ENCODE data around the gene RNF121. TPM values are rescaled to one million over a fixed set of nuclear protein-coding genes. Genes with fewer than 3 reads are reported as not detected.

The RNF121 gene
- total RNA-seq, 1 donor from 2014 or later = 23.0 TPM

DNA sequence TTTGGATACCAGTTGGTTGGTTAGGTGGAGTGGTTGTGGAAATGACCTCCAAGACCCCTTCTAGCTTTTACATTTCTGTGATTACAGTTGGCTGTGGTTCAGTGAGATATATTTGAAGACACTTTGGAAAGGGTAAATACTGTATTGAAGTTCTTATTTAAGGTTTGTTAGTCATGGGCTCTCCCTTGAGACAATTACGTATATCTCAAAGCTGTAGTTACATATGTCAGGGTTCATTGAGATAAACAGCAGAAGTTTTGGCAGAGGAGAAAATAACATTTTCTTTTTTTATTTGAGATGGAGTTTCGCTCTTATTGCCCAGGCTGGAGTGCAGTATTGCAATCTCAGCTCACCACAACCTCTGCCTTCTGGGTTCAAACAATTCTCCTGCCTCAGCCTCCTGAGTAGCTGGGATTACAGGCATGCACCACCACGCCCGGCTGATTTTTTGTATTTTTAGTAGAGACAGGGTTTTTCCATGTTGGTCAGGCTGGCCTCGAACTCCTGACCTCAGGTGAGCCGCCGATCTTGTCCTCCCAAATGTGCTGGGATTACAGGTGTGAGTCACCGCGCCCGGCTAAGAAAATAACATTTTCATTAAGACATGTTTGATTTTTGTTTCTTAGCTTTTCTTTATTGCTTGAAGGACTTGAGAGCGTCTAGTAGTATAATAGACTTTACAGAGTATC, 1.9 kb downstream of the RNF121 start:
- DNase-seq (ENCODE audit: missing footprints) = no peak
- intact Hi-C loops (cut with DNase I) = loop anchor here (5.0 kb wide), 1 partner anchor 182 kb away; the partner anchor contains the start of gene ANAPC15
- no peak for ATAC-seq

DNA sequence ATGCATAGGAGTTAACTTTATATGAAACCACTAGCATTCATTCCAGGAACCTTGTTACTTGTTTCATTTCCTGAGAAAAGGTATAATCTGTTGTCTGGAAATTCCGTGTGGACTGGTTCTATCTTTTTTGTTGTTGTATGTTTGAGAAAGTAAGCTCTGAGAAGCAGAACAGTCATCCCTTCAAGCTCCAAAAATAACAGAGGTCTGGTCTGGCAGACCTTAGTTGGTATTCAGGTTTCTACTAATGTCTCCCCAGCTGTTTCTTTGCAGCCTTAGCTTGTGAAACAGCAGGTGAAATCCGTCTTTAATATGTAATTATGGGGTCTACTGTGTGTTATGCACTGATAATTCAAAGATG, 2.4 kb downstream of the RNF121 start:
- ATAC-seq (no peak), DNase-seq (ENCODE audit: missing footprints) (no peak)
- intact Hi-C loops (cut with DNase I) = loop anchor here (5.0 kb wide), 1 partner anchor 181 kb away; the partner anchor contains the start of gene ANAPC15

DNA sequence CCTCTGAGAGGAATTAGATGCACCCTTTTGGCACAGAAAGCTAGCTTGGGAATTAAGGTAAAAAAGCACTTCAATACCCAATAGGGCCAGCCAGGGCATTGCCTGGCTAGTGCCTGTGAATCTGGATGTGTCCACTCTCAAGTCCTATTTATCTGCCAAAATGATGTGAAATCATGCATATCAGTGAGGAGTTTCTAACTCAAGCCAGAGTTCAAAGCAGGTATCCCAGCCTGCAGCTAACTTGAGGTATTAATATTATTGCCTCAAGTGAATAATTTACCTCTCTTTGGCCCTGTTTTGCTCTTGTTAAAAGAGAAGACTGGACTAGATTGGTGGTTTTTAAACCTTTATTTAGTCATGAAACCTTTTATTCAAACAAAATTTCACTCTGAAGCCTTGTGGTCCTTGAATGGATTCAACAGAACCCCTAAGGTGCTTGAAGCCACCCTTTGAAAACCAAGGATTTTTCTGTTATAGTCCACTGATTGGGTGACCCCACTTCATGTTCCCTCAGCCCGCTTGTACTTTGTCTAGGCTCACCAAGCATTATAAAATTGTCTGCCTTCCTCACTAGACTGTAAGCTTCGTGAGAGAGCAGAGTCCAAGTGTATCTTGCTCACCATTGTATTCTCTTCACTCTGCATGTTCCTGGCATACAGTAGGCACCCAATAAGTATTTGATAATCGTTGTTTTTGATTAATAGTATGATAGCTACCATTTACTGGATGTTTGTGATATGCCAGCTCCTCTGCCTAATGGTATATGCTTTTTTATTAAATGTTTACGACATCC, 4.5 kb downstream of the RNF121 start:
- no peak for ATAC-seq
- DNase-seq (ENCODE audit: missing footprints) = no peak
- intact Hi-C loops (cut with DNase I) = loop anchor here (5.0 kb wide), 1 partner anchor 179 kb away; the partner anchor contains the start of gene ANAPC15

DNA sequence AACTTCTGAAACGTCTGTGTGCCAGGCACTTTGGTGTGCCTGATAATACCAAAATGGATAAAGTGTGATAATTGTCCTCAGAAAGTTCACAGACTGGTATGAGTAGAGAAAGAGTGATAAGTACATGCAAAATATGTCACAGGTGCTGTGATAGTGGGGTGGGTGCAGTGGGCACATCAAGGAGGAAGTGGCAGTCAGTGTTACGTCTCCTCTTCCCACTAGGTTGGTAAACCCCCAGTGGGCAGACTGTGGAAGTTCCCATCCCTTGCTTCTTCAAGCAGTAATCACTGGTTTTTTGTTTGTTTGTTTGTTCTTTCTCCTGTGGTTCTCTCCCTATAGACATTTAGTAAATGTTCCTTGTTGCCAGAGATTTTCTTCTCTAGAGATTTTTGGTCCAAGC, 5.4 kb downstream of the RNF121 start:
- intact Hi-C loops (cut with DNase I) = loop anchor here (5.0 kb wide), 1 partner anchor 178 kb away; the partner anchor contains the start of gene ANAPC15
- ATAC-seq = no peak
- DNase-seq (ENCODE audit: missing footprints) = no peak

DNA sequence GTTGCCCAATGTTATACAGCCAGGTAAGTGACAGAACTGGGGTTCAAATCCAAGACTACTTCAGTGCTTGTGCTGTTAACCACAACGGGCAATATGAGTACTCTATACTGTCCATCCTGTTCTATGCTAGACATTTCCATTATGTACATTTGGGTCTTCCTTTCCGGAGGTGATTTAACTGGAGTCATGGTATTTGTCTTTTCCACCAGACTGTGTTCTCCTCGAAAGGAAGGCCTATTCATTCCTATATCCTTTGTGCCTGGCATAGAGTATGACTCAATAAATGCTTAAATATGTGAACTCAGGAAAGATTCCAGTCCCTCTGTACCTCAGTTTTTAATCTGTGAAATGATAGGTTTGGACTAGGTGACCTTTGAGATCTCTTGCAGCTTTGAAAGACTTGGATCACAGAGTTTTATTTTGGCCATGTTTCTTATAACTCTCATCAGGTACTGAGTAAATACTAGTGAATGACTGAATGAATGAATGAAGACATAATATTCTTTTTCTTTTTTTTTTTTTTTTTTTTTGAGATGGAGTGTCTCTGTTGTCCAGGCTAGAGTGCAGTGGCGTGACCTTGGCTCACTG, 6.6 kb downstream of the RNF121 start:
- intact Hi-C loops (cut with DNase I) = no loop called here
- ATAC-seq = no peak
- no peak for DNase-seq (ENCODE audit: missing footprints)

DNA sequence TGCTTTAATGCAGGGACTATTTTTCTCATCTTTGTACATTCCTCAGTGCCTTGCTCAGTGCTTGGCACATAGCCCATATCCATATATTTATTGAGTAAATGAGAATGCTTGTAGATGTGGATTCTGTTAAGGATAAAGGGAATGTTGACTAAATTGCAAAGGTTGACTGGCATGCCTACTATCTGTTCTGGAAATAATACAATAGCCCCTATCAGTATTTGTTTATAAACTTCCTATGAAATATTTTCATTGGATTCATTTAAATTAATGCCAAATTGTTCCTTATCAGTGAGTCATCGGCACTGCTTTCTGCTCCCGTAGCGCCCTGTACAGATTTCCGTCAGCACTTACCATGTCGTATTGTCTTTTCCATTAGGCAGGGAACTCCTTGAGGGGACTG, 8.0 kb downstream of the RNF121 start:
- ATAC-seq = no peak
- intact Hi-C loops (cut with DNase I) = no loop called here

DNA sequence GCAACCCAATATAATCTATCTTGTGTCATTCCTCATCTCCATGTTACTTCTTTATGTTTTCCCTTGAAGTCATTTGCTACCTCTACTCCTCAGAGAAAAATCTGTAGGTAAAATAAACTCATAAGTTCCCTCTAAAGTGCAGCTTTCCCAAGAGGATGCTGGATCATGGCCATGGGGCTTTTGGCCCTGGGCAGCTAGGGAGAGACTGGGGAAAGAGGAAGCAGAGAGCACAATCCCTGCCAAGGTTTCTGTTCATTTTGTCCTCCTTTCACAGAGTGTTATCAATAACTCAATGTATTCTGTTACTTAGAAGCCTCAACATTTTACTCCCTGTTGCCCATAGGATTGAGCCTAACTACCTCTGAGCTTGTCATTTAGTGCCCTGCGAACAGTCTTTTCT, 9.0 kb downstream of the RNF121 start:
- intact Hi-C loops (cut with DNase I) = no loop called here
- ATAC-seq (peak; percentile 50), DNase-seq (ENCODE audit: missing footprints) (no peak)

More for the DNA sequence above, 8.0 kb downstream of the RNF121 start:
- no peak for DNase-seq (ENCODE audit: missing footprints)

DNA sequence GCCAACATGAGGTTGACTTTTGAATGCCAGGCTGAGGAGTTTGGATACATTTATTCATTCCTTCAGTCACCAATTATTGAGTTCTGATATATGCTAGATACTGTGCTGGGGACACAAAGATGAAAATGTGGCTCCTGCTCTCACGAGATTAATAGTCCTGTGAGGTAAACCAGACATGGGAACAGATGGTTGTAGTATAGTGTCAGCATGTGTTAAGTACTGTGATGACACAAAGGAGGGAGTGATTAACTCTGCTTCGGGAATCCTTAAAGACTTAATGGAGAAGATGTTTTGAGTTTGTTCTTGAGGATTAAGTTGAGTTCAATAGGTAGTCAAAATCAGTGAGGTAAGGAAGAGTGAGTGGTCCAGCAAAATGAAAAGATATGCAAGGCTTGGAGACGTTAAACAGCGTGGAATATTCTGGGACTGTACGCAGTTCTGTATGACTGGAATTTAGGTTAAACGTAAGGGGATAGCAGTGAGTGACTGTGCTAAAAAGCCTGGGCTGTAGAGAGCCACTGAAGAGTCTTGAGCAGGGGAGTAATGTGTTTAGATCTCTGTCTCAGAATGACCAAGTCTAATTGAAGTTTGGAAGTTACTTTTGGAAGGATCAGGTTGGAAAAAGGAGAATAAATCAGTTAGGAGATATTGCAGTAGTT, 11.8 kb downstream of the RNF121 start:
- DNase-seq (ENCODE audit: missing footprints) = no peak
- intact Hi-C loops (cut with DNase I) = no loop called here
- ATAC-seq = no peak

DNA sequence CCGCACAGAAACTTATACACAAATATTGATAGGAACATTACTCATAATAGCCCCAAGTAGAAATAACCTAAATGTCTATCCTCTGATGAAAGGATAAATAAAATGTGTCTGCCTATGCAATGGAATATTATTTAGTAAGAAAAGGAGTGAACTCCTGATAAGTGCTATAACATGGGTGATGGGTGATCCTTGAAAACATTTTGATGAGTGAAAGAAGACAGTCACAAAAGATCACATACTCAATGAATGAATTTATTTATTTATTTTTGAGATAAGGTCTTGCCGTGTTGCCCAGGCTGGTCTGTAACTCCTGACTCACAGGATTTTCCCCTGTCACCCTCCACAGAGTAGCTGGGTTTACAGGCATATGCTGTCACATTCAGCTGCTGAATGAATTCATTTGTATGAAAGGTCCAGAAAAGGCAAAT, 17.3 kb downstream of the RNF121 start:
- no peak for DNase-seq (ENCODE audit: missing footprints)
- ATAC-seq = no peak
- intact Hi-C loops (cut with DNase I) = no loop called here

DNA sequence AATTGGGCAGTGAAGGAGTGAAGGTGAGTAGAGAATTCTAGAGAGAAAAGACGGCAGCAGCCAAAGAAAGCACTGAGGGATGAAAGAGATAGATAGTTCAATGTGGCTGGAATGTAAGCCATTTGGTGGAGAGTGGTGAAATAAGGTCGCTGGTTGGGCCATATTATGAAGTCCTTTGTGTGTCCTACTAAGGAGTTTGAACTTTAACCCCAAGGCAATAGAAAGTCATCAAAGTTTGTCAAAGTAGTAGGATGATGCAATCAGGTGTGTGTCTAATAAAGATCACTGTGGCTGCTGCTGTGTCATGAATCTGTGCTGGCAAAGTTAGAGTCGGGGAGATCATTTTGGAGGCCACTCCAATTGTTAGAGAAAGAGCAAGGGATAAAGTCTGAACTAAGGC, 18.7 kb downstream of the RNF121 start:
- no peak for ATAC-seq
- DNase-seq (ENCODE audit: missing footprints) = no peak
- intact Hi-C loops (cut with DNase I) = no loop called here

DNA sequence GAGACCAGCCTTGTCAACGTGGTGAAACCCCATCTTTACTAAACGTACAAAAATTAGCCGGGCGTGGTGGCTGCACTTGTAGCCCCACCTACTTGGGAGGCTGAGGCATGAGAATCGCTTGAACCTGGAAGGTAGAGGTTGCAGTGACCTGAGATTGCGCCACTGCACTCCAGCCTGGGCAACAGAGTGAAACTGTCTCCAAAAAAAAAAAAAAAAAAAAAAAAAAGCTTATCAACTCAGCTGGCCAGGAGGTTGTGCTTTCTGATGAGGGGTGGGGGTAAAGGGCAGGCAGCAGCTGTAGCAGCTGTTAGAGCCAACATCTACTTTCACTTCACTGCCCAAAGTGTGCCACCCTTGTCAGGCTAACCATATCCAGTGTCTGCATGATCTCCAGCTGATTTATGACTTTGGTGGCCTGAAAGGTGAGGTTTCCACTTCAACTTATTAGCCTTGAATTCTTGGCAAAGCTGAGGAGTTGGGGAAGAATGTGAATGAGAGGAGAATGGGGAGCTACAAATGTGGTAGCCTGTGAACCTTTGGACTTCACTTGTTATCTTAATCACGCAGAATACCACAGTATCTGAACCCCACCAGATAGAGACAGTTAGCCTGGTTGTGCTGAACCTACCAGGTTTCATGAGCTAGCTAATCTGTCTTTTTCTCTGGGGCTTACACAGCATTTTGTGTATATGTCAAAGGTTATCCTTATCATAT, 19.6 kb downstream of the RNF121 start:
- DNase-seq (ENCODE audit: missing footprints) (no peak), ATAC-seq (peak; percentile 44)
- intact Hi-C loops (cut with DNase I) = no loop called here

DNA sequence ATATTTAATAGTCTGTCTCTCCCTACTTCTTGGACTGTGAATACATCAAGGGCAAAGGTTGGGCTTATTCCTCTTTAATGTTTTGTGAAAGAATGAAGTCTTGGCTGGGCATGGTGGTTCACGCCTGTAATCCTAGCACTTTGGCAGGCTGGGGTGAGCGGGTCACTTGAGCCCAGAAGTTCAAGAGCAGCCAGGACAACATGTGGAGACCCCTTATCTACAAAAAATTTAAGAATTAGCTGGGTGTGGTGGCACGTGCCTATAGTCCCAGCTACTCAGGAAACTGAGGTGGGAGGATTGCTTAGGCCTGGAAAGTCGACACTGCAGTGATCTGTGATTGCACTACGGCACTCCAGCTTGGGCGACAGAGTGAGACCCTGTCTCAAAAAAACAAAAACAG, 20.2 kb downstream of the RNF121 start:
- DNase-seq (ENCODE audit: missing footprints) (no peak), ATAC-seq (no peak)
- intact Hi-C loops (cut with DNase I) = no loop called here

DNA sequence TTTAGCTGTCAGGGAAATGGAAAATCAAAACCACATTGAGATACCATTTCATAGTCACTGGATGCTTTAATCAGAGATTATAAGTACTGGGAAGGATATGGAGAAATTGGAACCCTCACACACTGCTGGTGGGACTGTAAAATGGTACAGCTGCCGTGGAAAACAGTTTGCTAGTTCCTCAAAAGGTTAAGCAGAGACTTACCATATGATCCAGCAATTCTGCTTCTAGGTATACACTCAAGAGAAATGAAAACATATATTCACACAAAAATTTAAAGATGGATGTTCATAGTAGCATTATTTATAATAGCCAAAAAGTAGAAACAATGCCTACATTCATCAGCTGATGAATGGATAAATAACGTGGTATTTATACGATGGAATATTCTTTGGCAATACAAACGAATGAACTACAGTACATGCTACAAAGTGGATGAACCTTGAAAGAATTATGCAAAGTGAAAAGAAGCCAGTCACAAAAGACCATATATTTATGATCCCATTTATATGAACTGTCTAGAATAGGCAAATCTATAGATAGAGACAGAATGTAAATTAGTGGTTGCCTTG, 23.0 kb downstream of the RNF121 start:
- ATAC-seq (no peak), DNase-seq (ENCODE audit: missing footprints) (no peak)
- intact Hi-C loops (cut with DNase I) = no loop called here

DNA sequence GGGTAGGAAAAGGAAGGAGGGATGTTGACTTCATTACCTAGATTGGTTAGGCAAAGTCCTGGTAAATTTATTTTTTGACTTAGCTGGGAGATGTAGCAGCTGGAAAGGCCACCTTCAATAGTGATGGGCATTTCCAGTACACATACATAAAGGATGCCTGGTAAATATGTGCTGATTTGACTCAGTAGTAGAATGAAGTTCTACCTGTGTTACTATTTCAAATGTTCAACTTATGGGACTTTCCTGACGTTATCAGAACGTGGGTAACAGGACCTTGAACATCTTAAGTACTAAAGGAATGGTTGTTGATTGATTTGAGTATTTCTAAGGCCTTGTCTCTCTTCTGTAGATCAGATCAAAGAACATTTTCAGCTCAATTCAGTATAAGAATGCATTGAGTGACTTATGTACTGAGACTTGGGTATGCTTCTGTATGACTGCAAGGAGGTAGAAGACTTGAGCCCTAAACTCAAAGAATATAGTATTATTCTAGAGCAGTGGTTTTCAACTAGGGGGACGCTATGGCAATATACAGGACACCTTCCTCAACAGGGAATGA, 27.1 kb downstream of the RNF121 start:
- intact Hi-C loops (cut with DNase I) = no loop called here
- ATAC-seq (no peak), DNase-seq (ENCODE audit: missing footprints) (no peak)

DNA sequence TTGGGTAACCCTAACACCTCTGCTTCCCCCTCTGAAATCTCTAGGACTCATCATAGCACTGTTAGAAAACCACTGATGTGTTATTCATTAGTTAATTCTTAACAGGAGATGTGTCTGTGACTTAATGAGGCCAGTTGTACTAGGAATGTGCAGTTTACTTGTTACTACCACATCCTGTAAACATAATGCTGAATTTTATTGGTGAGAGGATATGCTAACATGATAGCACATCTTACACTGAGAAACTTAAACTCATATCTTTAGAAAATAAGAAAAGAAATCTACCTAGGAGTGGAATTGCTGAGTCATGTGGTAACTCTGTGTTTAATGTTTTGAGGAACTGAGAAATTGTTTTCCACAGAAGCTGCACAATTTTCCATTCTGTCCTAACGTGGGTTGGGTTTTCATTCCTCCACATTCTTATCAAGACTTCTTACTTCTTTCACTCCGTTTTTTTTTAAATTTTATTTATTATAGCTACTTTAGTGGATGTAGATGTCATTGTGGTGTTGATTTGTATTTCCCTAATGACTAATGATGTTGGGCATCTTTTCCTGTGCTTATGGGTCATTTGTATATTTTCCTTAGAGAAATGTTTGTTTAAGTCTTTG, 33.7 kb downstream of the RNF121 start:
- DNase-seq (ENCODE audit: missing footprints) (no peak), ATAC-seq (no peak)
- intact Hi-C loops (cut with DNase I) = no loop called here

DNA sequence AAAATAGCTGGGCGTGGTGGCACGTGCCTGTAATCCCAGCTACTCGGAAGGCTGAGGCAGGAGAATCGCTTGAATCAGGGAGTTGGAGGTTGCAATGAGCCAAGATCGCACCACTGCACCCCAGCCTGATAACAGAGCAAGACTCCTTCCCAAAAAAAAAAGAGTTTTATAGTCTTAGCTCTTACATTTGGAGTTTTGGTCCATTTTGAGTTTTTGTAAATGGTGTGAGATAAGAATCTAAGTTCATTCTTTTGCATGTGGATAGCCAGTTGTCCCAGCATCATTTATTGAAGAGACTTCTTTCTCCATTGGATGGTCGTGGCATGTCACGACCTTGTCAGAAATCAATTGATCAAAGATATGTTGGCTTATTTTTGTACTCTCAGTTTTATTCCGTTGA, 34.6 kb downstream of the RNF121 start:
- intact Hi-C loops (cut with DNase I) = no loop called here
- ATAC-seq (no peak), DNase-seq (ENCODE audit: missing footprints) (no peak)

DNA sequence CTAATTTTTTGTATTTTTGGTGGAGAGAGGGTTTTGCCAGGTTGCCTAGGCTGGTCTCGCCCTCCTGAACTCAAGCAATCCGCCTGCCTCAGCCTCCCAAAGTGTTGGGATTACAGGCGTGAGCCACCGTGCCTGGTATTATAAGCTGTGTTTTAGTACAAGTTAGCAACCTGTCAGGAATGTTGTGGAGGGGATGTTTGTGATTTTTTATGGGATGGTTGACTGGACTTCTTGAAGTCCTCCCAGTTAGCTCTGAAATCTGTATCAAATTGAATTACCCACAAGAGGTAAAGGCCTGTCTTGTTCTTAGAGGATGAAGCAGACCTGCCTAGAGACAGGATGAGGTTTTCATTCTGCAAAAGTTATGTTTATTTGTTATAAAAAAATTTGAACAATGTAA, 35.8 kb downstream of the RNF121 start:
- no peak for ATAC-seq
- intact Hi-C loops (cut with DNase I) = no loop called here
- no peak for DNase-seq (ENCODE audit: missing footprints)

DNA sequence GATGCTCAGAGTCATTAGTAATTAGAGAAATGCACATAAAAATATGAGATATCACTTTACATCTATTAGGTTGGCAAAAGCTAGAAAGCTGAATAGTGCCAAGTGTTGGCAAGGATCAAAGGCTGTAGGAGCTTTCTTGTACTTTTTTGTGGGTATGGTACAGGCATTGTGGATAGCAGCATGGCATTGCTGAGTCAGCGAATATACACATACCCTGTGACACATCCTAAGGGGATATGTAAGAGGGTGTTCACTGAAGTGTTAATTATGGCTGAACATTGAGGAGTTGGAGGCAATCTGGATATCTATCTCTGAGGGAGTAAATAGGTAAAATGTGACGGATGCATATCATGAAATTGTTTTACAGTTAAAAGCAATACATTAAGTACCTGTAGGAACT, 42.8 kb downstream of the RNF121 start:
- no peak for ATAC-seq
- DNase-seq (ENCODE audit: missing footprints) = no peak
- intact Hi-C loops (cut with DNase I) = no loop called here
